HL-60 (cell line): Measurements from ENCODE around the gene MICAL2.

Experiments
- DNase-seq, 2 experiments: peaks; one replicate each; pipeline ENCODE4 v3.0.0-alpha.2; 2010 to 2020; ENCODE audit warnings: low read depth in 1 of 2, low spot score in 1 of 2
- H3K27ac ChIP-seq: fragments of 250-450 bp; sonication (Bioruptor Pico); replicated peaks from 2 replicates; pipeline ENCODE4 v1.5.1; 2020; ENCODE audit warnings: mild to moderate bottlenecking, moderate library complexity
- H3K27me3 ChIP-seq: fragments of 250-450 bp; sonication (Bioruptor Pico); 2 replicates; pipeline ENCODE4 v1.5.1; 2021; ENCODE audit warnings: mild to moderate bottlenecking, moderate library complexity; ENCODE audit not compliant: insufficient read depth, poor library complexity, severe bottlenecking
- H3K4me3 ChIP-seq: replicated peaks from 2 replicates; pipeline ENCODE4 v1.5.1; 2011; ENCODE audit warnings: mild to moderate bottlenecking, control low read depth, low read length; ENCODE audit not compliant: insufficient read depth
- CTCF ChIP-seq: IDR thresholded peaks from one replicate; pipeline ENCODE4 v1.5.1; 2011; ENCODE audit warnings: low read length, control low read depth, inconsistent platforms; ENCODE audit not compliant: insufficient read depth
- GABPA ChIP-seq: IDR thresholded peaks from 2 replicates; pipeline ENCODE4 v1.6.1; 2012; ENCODE audit warnings: low read depth
- POLR2AphosphoS5 ChIP-seq: IDR thresholded peaks from 2 replicates; pipeline ENCODE4 v1.6.1; 2012; ENCODE audit warnings: low read depth
- REST ChIP-seq: IDR thresholded peaks from 2 replicates; pipeline ENCODE4 v1.6.1; 2012; ENCODE audit warnings: low read depth; ENCODE audit not compliant: insufficient replicate concordance
- SPI1 ChIP-seq: IDR thresholded peaks from 2 replicates; pipeline ENCODE4 v1.6.1; 2012; ENCODE audit warnings: low read depth, mild to moderate bottlenecking, borderline replicate concordance

The MICAL2 gene

GRCh38 chr11:12285106-12285505, 174.7 kb downstream of the MICAL2 start:
- no peaks in the 10 kb centered on the region for H3K27me3 ChIP-seq
- no peak for TF ChIP-seq CTCF
- TF ChIP-seq GABPA: no peak
- TF ChIP-seq SPI1: no peak
- no peak for TF ChIP-seq REST
- no peak for TF ChIP-seq POLR2AphosphoS5
- peak in 1 of 2 experiments; percentile 24 for DNase-seq
- no peak overlapping the region for H3K4me3 ChIP-seq
- no peak overlapping the region for H3K27ac ChIP-seq

- no peak overlapping the region for H3K27ac ChIP-seq
- TF ChIP-seq POLR2AphosphoS5 (no peak), GABPA (no peak), SPI1 (no peak), REST (no peak), CTCF (no peak)
- DNase-seq: no peak
- H3K27me3 ChIP-seq: no peaks in the 10 kb centered on the region
- no peak overlapping the region for H3K4me3 ChIP-seq
These were observed 175.4 kb downstream of the MICAL2 start for GRCh38 chr11:12285811-12286222.

GRCh38 chr11:12286606-12287005, 176.2 kb downstream of the MICAL2 start:
- no peak for DNase-seq
- H3K27ac ChIP-seq: no peak overlapping the region
- H3K27me3 ChIP-seq: no peaks in the 10 kb centered on the region
- no peak overlapping the region for H3K4me3 ChIP-seq
- TF ChIP-seq POLR2AphosphoS5 (no peak), SPI1 (no peak), CTCF (no peak), REST (no peak), GABPA (no peak)
